Glutamatergic neuron (in vitro differentiated cells): ENCODE results near the gene EPN3. TPM values are rescaled to one million over a fixed set of nuclear protein-coding genes. Genes with fewer than 3 reads are reported as not detected.

ENCODE experiments used
- DNase-seq: peaks from one replicate; pipeline ENCODE4 v3.0.0; 2022
- H3K27ac Mint-ChIP-seq: one replicate; pipeline ENCODE4 v1.8.0; 2020; ENCODE audit warnings: mild to moderate bottlenecking, mixed read lengths, inconsistent platforms; ENCODE audit not compliant: unreplicated experiment
- H3K27me3 Mint-ChIP-seq: one replicate; pipeline ENCODE4 v1.8.0; 2020; ENCODE audit warnings: mild to moderate bottlenecking, moderate library complexity, mixed read lengths, inconsistent platforms; ENCODE audit not compliant: unreplicated experiment
- H3K36me3 Mint-ChIP-seq: one replicate; pipeline ENCODE4 v1.8.0; 2020; ENCODE audit warnings: mild to moderate bottlenecking, mixed read lengths, inconsistent platforms; ENCODE audit not compliant: unreplicated experiment
- H3K4me1 Mint-ChIP-seq: one replicate; pipeline ENCODE4 v1.8.0; 2020; ENCODE audit warnings: mild to moderate bottlenecking, low read depth, mixed read lengths, inconsistent platforms; ENCODE audit not compliant: unreplicated experiment
- H3K4me3 Mint-ChIP-seq: one replicate; pipeline ENCODE4 v1.8.0; 2020; ENCODE audit warnings: mild to moderate bottlenecking, mixed read lengths, inconsistent platforms; ENCODE audit not compliant: unreplicated experiment
- H3K9me3 Mint-ChIP-seq: one replicate; pipeline ENCODE4 v1.8.0; 2020; ENCODE audit warnings: mild to moderate bottlenecking, moderate library complexity, mixed read lengths, inconsistent platforms; ENCODE audit not compliant: unreplicated experiment
- CTCF ChIP-seq: fragments of 200-600 bp; sonication (generic); IDR thresholded peaks from one replicate; pipeline ENCODE4 v1.5.0; 2021; ENCODE audit not compliant: partially characterized antibody, unreplicated experiment
- total RNA-seq: library from RNA; stranded (reverse); fragmentation: NEBNext Ultra II Directional; extraction: Animal tissue kit (Norgen Biotek cat#: 25700); gene quantifications from one replicate; pipeline ENCODE4 v1.2.1, GENCODE V29; 2021; ENCODE audit not compliant: unreplicated experiment

EPN3 gene
- total RNA-seq, 1 donor from 2014 or later, result 0.12 TPM

DNA sequence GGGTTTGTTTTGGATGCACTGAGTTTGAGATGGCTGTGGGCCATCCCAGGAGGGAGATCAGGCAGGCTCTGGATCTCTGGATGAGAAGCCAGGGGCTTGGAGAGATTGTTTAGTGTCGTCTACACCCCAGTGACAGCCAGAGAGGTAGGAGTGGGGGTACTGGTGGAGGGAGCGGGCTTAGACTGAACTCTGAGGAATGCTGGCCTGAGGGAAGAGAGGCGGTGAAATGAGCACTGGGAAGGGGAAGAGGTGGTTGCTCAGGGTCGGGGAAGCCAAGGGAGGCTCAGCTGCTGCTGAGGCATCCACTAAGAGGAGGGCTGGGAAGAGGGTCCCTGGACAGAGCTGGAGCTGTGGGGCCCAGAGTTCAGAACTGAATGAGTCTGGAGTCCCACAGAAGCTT is 51.6 kb downstream of the EPN3 start:
- DNase-seq, result no peak
- peaks cover 7% of the 10 kb centered on the region for H3K9me3 Mint-ChIP-seq
- no peak overlapping the region for H3K27ac Mint-ChIP-seq
- peaks cover 13% of the 10 kb centered on the region for H3K27me3 Mint-ChIP-seq
- peaks cover 13% of the 10 kb centered on the region for H3K4me1 Mint-ChIP-seq
- H3K36me3 Mint-ChIP-seq, result no peaks in the 10 kb centered on the region
- TF ChIP-seq CTCF, result no peak
- H3K4me3 Mint-ChIP-seq, result peak overlapping the region; percentile 15

DNA sequence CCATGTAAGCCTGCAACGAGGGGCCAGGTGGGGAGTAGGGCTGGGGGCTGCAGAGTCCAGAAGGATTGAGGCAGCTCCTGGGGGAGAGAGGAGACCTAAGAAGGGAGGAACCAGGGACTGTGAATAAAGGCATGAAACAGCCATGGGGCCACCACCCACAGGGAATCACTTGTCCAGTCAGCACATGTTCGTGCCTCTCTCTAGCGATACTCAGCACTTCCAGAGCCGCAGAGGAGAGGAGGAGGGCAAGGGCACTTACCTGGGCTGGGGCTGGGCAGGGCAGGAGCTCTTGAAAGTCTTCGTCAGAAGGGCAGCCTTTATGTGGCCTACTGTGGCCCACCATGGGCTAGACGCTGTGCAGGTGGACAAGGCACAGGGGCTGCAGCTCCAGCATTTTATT is 52.2 kb downstream of the EPN3 start:
- H3K36me3 Mint-ChIP-seq, result no peaks in the 10 kb centered on the region
- peaks cover 8% of the 10 kb centered on the region for H3K9me3 Mint-ChIP-seq
- TF ChIP-seq CTCF, result no peak
- peaks cover 15% of the 10 kb centered on the region for H3K4me1 Mint-ChIP-seq
- H3K4me3 Mint-ChIP-seq, result no peak overlapping the region
- peaks cover 16% of the 10 kb centered on the region for H3K27me3 Mint-ChIP-seq
- DNase-seq, result no peak
- no peak overlapping the region for H3K27ac Mint-ChIP-seq

- TF ChIP-seq CTCF, result no peak
- Mint-ChIP-seq H3K9me3 (peaks cover 9% of the 10 kb centered on the region), H3K4me3 (no peak overlapping the region), H3K36me3 (no peaks in the 10 kb centered on the region), H3K27ac (no peak overlapping the region), H3K27me3 (peaks cover 18% of the 10 kb centered on the region), H3K4me1 (peaks cover 16% of the 10 kb centered on the region)
- no peak for DNase-seq
Measured at GRCh38 chr17:50585346-50585745, 52.8 kb downstream of the EPN3 start.

GRCh38 chr17:50585891-50586290 is 53.4 kb downstream of the EPN3 start:
- H3K9me3 Mint-ChIP-seq, result peaks cover 10% of the 10 kb centered on the region
- no peak for DNase-seq
- no peak for TF ChIP-seq CTCF
- H3K4me3 Mint-ChIP-seq, result no peak overlapping the region
- no peak overlapping the region for H3K27ac Mint-ChIP-seq
- no peaks in the 10 kb centered on the region for H3K36me3 Mint-ChIP-seq
- H3K27me3 Mint-ChIP-seq, result peaks cover 19% of the 10 kb centered on the region
- H3K4me1 Mint-ChIP-seq, result peaks cover 14% of the 10 kb centered on the region

DNA sequence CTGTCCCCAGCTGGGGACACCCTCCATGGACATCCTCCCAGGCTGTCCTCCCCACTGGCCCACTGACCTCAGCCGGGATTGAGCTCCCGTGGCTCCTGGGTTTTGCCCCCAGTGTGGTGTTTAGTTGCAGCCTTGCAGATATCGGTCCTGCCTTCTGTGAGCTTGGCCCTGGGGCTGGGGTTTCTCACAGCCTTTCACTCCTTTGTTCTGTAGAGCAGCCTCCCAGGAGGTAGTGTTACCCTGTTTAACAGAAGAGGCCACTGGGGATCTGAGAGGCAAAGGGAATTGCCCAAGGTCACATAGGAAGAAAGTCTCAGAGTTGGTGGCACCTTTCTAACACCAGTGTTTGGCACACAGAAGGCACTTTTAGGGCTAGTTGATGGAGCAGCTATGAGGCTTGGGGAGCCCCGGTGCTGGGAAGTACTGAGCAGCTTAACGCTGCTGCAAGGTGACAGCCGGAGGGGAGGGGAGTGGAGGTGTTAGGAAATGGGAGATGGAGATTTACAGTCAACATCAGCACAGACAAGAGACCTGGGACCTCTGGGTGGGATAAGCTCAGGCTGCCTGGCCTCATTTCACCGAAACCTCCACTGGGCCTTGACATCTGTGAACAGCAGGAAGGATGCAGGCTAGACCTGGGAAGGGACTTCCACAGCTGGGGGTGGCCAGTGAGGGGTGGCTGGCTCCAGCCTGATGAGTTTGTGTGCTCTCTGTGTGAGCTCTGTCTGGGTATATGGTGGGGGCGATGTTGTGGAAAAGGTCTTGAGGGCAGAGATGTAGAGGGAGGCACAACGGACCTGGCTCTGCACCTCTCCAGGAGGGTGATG is 54.1 kb downstream of the EPN3 start:
- no peak for DNase-seq

More for the DNA sequence above, 54.1 kb downstream of the EPN3 start:
- H3K4me1 Mint-ChIP-seq, result peaks cover 13% of the 10 kb centered on the region
- H3K27me3 Mint-ChIP-seq, result peaks cover 18% of the 10 kb centered on the region
- H3K4me3 Mint-ChIP-seq, result no peak overlapping the region
- TF ChIP-seq CTCF, result no peak
- peaks cover 12% of the 10 kb centered on the region for H3K9me3 Mint-ChIP-seq
- H3K27ac Mint-ChIP-seq, result peak overlapping the region; percentile 30
- no peaks in the 10 kb centered on the region for H3K36me3 Mint-ChIP-seq
